Parathyroid adenoma (tissue), 2 donors: ENCODE results near the gene METAP2.

ENCODE experiments used
- H2AFZ ChIP-seq: fragments of 300-600 bp; sonication (generic); one replicate; pipeline ENCODE4 v1.7.0; 2017; ENCODE audit warnings: antibody characterized with exemption, mild to moderate bottlenecking
- H3K27ac ChIP-seq: fragments of 300-600 bp; sonication (generic); one replicate; pipeline ENCODE4 v1.7.0; 2017
- H3K27me3 ChIP-seq: fragments of 300-600 bp; sonication (generic); one replicate; pipeline ENCODE4 v1.7.0; 2017; ENCODE audit warnings: low read length; ENCODE audit not compliant: control insufficient read depth, insufficient read depth
- H3K36me3 ChIP-seq: fragments of 300-600 bp; sonication (generic); one replicate; pipeline ENCODE4 v1.7.0; 2017; ENCODE audit warnings: low read length; ENCODE audit not compliant: control insufficient read depth, insufficient read depth
- H3K4me1 ChIP-seq: fragments of 300-600 bp; sonication (generic); one replicate; pipeline ENCODE4 v1.7.0; 2017; ENCODE audit warnings: control low read depth
- H3K4me2 ChIP-seq: fragments of 300-600 bp; sonication (generic); one replicate; pipeline ENCODE4 v1.7.0; 2017; ENCODE audit warnings: low read length
- H3K4me3 ChIP-seq: fragments of 300-600 bp; sonication (generic); one replicate; pipeline ENCODE4 v1.7.0; 2017; ENCODE audit warnings: low read depth, low read length
- H3K79me2 ChIP-seq: fragments of 300-600 bp; sonication (generic); one replicate; pipeline ENCODE4 v1.7.0; 2017; ENCODE audit warnings: control low read depth
- H3K9ac ChIP-seq: fragments of 300-600 bp; sonication (generic); one replicate; pipeline ENCODE4 v1.7.0; 2017; ENCODE audit warnings: mild to moderate bottlenecking
- H3K9me3 ChIP-seq: fragments of 300-600 bp; sonication (generic); one replicate; pipeline ENCODE4 v1.7.0; 2017; ENCODE audit warnings: low read length; ENCODE audit not compliant: control insufficient read depth
- CTCF ChIP-seq: fragments of 300-600 bp; sonication (generic); IDR thresholded peaks from one replicate; pipeline ENCODE4 v1.7.0; 2017; ENCODE audit warnings: antibody characterized with exemption, mild to moderate bottlenecking
- donor health status: primary hyperparathyroidism.

METAP2 gene

GRCh38 chr12:95528431-95528830 is 54.5 kb downstream of the METAP2 start:
- Histone ChIP-seq H3K36me3 (no peaks in the 10 kb centered on the region), H3K9me3 (no peaks in the 10 kb centered on the region), H3K4me3 (no peak overlapping the region), H3K4me1 (peaks cover 3% of the 10 kb centered on the region), H3K4me2 (no peak overlapping the region), H2AFZ (no peak overlapping the region), H3K9ac (no peak overlapping the region), H3K27me3 (no peaks in the 10 kb centered on the region), H3K79me2 (no peaks in the 10 kb centered on the region), H3K27ac (no peak overlapping the region)
- no peak for TF ChIP-seq CTCF

GRCh38 chr12:95529693-95530225 is 55.8 kb downstream of the METAP2 start:
- TF ChIP-seq CTCF = no peak
- Histone ChIP-seq H3K9me3 (no peaks in the 10 kb centered on the region), H3K36me3 (no peaks in the 10 kb centered on the region), H3K9ac (no peak overlapping the region), H3K4me3 (no peak overlapping the region), H3K79me2 (no peaks in the 10 kb centered on the region), H3K4me2 (no peak overlapping the region), H3K27ac (no peak overlapping the region), H3K27me3 (no peaks in the 10 kb centered on the region), H2AFZ (no peak overlapping the region), H3K4me1 (peaks cover 3% of the 10 kb centered on the region)

GRCh38 chr12:95532851-95533250 is 58.9 kb downstream of the METAP2 start:
- no peak for TF ChIP-seq CTCF
- H3K79me2 ChIP-seq = no peaks in the 10 kb centered on the region

GRCh38 chr12:95533985-95534384 is 60.0 kb downstream of the METAP2 start:
- no peaks in the 10 kb centered on the region for H3K79me2 ChIP-seq
- TF ChIP-seq CTCF = no peak
- H3K4me3 ChIP-seq = no peak overlapping the region

More at GRCh38 chr12:95532851-95533250, 58.9 kb downstream of the METAP2 start:
- H3K4me3 ChIP-seq = no peak overlapping the region
- H3K9me3 ChIP-seq = no peaks in the 10 kb centered on the region
- H3K36me3 ChIP-seq = no peaks in the 10 kb centered on the region
- no peak overlapping the region for H3K4me2 ChIP-seq
- H3K4me1 ChIP-seq = peaks cover 3% of the 10 kb centered on the region
- no peak overlapping the region for H3K27ac ChIP-seq
- H3K9ac ChIP-seq = no peak overlapping the region
- H2AFZ ChIP-seq = no peak overlapping the region
- no peaks in the 10 kb centered on the region for H3K27me3 ChIP-seq

GRCh38 chr12:95538006-95538405 is 64.1 kb downstream of the METAP2 start:
- no peak overlapping the region for H3K4me3 ChIP-seq
- no peak overlapping the region for H3K9ac ChIP-seq
- H3K4me2 ChIP-seq = no peak overlapping the region
- H3K79me2 ChIP-seq = no peaks in the 10 kb centered on the region
- peaks cover 3% of the 10 kb centered on the region for H3K4me1 ChIP-seq
- no peaks in the 10 kb centered on the region for H3K27me3 ChIP-seq
- H3K27ac ChIP-seq = no peak overlapping the region
- no peak for TF ChIP-seq CTCF
- no peaks in the 10 kb centered on the region for H3K9me3 ChIP-seq
- H3K36me3 ChIP-seq = no peaks in the 10 kb centered on the region
- no peak overlapping the region for H2AFZ ChIP-seq

More at GRCh38 chr12:95533985-95534384, 60.0 kb downstream of the METAP2 start:
- no peaks in the 10 kb centered on the region for H3K36me3 ChIP-seq
- H2AFZ ChIP-seq = peak overlapping the region; percentile 51
- no peaks in the 10 kb centered on the region for H3K27me3 ChIP-seq
- no peak overlapping the region for H3K4me2 ChIP-seq
- H3K9me3 ChIP-seq = no peaks in the 10 kb centered on the region
- H3K9ac ChIP-seq = no peak overlapping the region
- no peak overlapping the region for H3K27ac ChIP-seq
- H3K4me1 ChIP-seq = peaks cover 3% of the 10 kb centered on the region
